ENCODE data around the gene KMT2C.
"Not testable (repeated sequence)": the region's sequence is repeated elsewhere in the genome, so short reads cannot be mapped to it uniquely, and the experiment has no call there.

GRCh38 chr7:152286219-152286618, 149.6 kb downstream of the KMT2C start:
- TF ChIP-seq, protein P1, sequence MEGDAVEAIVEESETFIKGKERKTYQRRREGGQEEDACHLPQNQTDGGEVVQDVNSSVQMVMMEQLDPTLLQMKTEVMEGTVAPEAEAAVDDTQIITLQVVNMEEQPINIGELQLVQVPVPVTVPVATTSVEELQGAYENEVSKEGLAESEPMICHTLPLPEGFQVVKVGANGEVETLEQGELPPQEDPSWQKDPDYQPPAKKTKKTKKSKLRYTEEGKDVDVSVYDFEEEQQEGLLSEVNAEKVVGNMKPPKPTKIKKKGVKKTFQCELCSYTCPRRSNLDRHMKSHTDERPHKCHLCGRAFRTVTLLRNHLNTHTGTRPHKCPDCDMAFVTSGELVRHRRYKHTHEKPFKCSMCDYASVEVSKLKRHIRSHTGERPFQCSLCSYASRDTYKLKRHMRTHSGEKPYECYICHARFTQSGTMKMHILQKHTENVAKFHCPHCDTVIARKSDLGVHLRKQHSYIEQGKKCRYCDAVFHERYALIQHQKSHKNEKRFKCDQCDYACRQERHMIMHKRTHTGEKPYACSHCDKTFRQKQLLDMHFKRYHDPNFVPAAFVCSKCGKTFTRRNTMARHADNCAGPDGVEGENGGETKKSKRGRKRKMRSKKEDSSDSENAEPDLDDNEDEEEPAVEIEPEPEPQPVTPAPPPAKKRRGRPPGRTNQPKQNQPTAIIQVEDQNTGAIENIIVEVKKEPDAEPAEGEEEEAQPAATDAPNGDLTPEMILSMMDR (IDR thresholded peaks at IDR 0.05), result not testable (repeated sequence)
- not testable (repeated sequence) for TF ChIP-seq POLR2A (IDR thresholded peaks at IDR 0.05)
